HTR-8/SVneo (cell line): ENCODE data around the gene M1AP.

Experiments
- DNase-seq: peaks from one replicate; pipeline ENCODE4 v3.0.0; 2011; ENCODE audit warnings: low spot score, mixed read lengths; ENCODE audit not compliant: insufficient read length
- FAIRE-seq: peaks from 2 replicates; lab custom pipeline; 2011; peaks lifted over from hg19 to GRCh38; lab: Jason Lieb, UNC

M1AP gene, protein sequence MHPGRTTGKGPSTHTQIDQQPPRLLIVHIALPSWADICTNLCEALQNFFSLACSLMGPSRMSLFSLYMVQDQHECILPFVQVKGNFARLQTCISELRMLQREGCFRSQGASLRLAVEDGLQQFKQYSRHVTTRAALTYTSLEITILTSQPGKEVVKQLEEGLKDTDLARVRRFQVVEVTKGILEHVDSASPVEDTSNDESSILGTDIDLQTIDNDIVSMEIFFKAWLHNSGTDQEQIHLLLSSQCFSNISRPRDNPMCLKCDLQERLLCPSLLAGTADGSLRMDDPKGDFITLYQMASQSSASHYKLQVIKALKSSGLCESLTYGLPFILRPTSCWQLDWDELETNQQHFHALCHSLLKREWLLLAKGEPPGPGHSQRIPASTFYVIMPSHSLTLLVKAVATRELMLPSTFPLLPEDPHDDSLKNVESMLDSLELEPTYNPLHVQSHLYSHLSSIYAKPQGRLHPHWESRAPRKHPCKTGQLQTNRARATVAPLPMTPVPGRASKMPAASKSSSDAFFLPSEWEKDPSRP

DNA sequence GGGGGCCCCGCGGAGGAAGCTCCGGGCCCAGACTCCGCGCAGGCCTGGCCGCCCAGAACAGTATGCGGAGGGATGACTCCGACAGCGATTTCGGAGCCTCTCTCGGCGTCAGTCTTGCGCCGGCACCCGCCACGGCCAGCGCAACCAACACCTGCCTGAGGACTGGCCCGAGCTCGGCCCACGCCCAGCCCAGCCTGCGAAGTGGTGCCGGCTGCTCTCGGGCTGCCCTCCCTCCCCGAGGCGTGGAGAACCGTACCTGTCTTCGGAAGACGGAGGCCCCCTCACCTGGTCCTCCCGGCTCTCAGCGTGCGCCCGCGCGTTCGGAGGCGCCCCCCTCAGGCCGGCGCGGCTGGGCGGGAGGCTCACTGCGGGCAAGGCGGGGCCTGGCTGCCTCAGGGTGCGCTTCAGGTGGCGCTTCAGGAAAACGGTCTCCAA lies at the start of gene M1AP:
Gene M1AP, minus strand, starts transcription at position 322 of the 435 bp plus-strand sequence. CDS start 8,055 bp downstream, outside the sequence.
- DNase-seq (no peak), FAIRE-seq (no peak)

DNA sequence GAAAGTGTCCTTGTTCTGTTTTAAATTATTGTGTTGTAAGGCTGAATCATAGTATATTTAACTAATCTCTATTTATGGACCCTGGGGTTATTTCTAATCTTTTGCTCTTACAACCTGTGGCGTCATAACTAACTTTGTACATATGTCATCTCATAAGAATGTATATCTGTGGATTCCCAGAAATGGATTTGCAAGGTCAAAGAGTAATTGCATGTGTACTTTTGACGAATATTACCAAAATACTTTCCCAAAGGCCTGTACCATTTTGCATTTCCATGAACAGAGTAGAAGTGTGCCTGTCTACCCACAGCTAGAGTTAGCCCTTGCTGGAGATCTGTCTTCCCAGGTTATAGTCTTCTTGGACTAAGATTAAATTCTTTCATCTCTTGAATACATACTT lies 48.7 kb upstream of the M1AP start:
- DNase-seq (no peak), FAIRE-seq (no peak)

DNA sequence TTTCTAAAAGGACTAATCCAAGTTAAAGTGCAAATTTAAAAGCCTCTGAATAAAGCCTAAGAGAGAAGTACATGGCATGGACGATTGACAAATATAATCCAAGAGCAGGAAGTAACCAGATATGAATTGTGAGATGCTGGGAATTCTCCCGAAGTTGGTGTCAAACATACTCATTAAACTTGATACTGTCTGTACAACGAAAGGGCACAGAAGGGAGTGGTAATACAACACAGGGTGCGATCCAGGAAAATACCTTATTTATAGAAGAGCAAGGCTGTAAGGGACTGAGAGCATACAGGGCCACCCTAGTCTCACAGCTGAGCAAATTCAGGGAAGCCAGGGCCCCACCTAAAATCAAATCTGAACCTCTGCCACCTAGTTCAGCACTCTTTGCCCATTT lies 47.5 kb upstream of the M1AP start:
- DNase-seq: no peak
- FAIRE-seq: no peak

DNA sequence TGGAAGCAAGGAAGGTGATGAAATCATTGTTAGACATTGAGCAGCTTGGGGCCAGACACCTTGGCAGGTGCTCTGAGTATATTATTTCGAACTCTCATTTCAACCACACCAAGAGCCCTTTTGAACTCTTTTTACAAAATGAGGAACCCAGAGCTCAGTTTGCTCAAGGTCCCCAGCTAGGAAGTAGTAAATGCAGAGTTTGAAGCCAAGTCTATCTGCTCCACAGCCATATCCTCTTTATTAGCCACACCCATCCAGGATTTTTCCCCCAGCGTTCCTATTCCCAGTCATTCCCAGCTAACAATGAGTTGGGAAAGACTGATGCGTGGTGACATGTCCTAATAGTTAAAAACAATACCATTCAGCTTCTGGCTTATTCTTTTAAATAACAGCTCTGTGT lies 46.2 kb upstream of the M1AP start:
- DNase-seq (no peak), FAIRE-seq (no peak)

DNA sequence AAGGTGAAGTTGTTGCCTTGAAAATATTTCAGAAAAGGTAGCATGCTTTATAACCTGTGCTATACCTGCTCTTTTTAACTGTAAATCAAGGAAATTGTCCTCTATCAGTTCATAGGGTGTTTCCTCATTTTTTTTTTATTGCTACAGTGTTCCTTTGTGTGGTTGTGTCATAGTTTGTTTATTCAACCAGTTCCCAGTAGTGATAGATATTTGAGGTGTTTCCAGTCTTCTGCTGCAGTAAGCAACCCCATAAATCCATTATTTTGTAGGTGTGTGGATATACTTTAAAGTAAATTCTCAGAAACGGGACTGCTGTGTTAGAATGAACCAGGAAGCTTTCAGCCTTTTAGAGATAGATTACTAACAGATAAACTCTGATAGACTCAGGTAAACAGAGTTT lies 45.5 kb upstream of the M1AP start:
- FAIRE-seq (no peak), DNase-seq (no peak)

DNA sequence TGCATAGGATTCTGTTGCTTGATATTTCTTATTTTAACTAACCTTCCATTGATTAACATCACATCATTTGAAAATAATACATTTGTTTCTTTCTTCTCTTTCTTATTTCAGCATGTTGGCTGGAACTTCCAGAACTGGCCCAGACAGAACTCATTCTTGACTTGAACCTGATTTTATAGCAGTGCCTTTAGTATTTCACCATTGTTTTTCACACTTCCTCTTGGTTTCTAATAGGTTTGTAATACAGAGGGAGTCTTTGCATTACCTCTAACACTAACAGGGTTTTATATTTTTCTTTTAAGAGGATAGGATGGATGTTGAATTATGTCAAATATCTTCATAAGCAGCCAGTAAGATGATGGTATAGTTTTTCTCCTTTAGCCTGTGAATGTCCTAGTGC lies 45.1 kb upstream of the M1AP start:
- FAIRE-seq (no peak), DNase-seq (no peak)

DNA sequence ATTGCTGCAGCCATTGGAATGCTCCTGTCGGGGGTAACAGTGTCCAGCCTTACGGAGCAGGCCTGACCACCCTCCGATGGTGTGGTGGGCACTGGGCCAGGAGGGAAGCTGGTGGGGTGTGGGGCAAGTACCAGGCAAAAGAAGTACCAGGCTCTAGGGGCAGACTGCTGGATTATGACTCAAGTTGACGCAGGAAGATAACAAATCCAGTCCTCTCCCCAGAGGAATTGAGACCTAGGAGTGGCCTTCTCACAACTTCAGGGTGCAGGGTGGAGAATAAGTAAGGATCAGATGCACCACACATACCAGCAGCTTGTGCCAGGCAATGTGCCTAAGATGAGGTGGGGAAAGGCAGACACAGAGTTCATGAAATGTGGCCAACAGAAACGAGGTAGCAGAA lies 43.8 kb upstream of the M1AP start:
- FAIRE-seq: no peak
- DNase-seq: no peak

DNA sequence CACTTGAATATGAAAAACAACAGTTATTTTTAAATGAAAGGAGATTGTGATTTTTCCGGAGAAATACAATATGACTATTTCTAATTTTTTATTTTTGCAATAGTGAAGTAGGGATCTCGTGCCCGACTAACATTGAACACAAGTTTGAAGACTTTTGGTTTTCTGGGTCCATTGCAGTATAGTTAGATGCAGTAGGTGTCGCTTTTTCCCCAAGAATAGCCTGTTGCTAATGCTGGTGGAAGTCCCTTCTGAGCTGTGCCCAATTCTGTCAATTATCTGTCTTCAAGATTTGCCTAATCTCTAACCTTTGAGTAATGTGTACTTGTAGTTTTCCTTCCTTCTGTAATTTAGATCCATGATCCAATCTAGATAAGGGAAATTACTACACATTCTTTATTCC lies 42.4 kb upstream of the M1AP start:
- DNase-seq: peak; percentile 71
- no peak for FAIRE-seq

DNA sequence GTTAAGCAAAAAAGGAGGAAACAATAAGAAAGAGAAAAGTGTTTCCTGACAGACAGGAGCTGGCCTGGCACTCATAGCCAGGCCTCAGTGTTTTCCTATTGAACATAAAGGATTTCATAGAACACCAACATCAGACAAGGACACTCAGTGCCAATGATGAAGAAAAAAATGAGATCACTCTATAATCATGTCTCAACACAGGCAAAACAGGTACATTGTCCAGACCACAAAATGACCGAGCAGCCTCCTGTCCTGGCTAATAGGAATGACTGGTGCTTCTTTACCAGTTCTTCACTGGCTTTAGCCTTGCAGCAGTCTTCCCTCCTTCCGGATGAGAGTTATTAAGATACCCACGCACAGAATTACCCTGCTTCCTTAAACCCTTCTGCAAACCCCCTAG lies 41.5 kb upstream of the M1AP start:
- no peak for DNase-seq
- no peak for FAIRE-seq

DNA sequence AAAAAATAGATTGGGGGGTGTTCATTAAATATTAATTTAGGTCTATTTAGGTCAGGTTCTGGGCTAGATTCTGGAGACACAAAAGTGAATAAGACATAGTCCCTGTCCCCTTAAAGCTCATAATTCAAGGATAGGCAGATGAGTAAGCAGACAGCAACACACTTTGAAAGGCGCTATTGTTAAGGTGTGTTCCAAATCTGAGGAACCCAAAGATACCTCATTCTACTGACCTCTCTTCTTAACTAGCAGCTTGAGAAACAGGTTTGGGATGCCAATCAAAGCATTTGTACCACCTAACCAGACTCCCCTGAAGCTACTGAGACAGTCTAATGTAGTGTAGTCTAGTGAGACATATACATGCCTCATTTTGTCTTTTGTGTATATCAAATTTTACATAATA lies 40.8 kb upstream of the M1AP start:
- DNase-seq: no peak
- FAIRE-seq: no peak

DNA sequence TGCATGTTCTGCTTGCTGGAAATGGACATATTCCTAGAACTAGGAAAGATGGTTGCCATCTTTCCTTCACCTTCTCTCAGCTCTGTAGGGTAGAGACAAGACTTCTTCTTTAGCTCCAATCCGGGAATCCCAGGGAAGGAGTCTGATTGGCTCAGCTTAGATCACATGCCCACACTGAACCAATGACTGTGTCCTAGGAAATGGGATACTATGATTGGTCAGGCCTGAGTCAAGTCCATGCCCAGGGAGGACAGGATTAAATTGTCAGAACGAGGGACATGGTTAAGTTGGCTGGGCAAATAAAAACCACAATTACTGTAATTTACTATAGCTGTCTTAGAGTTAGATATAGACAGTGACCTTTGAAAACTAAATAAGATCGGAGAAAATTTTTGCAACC lies 37.3 kb upstream of the M1AP start:
- no peak for DNase-seq
- no peak for FAIRE-seq

DNA sequence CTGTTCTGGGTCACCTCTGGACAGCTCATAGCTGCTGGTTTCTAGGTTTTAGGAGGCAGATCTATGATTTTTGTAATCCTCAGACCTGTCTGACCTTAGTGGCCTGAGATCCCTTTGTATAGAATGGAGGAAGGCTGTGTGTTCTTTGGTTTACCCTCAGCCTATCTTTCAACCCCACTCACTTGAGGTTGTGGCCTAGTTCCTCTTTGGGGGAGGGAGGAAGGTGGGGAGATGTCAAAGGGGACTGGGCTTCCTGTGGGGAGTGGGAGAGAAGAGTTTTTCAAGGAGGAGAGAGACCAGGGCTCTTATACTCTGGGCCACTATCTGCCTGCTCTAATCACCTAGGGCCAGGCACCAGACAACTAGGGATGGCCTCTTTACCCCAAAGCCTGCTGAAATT lies 34.4 kb upstream of the M1AP start:
- no peak for FAIRE-seq
- no peak for DNase-seq

DNA sequence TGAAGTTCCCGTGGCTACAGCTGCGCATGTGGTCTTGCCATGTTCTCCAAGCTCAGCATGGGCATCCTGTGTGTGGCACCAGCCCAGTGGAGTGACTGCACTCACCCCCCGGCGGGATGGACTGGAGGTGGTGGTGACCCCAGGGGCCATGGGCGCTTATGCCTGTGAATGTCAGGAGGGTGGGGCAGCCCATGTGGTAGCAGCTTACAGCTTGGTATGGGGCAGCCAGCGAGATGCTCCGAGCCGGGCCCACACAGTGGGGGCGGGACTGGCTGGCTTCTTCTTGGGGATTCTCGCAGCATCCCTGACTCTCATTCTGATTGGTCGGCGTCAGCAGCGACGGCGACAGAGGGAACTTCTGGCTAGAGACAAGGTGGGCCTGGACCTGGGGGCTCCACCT lies 31.5 kb upstream of the M1AP start:
- no peak for DNase-seq
- no peak for FAIRE-seq

DNA sequence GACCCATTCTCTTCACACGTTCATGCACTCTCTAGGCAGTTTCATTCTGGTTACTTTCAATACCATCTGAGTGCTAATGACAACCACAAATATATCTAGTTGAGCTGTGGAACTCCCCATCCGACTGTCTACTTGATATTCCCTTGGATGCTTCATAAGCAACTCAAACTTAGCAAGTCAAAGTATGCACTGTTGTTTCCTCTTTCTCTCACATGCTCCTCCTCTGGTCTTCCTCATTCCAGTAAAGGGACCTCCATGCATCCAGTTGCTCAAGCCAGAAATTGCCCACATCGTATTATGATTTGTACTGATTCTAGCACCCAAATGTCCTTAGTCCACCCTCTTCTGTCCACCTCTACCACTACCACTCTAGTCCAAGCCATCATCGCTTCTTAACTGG lies 28.2 kb upstream of the M1AP start:
- no peak for DNase-seq
- FAIRE-seq: no peak

DNA sequence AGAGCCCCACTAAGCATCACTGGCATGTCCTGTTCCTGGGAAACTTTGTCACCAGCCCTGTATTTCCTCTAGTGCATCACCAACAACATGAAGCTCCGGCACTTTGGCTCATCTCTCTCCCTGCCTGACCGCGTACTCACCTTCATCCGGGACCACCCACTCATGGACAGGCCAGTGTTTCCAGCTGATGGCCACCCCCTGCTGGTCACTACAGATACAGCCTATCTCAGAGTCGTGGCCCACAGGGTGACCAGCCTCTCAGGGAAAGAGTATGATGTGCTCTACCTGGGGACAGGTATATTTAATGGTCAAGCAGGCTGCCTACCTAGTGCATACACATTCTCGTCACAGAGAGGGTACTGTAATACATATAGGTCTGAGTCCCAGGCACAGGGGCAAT lies 27.0 kb upstream of the M1AP start:
- FAIRE-seq (no peak), DNase-seq (no peak)

DNA sequence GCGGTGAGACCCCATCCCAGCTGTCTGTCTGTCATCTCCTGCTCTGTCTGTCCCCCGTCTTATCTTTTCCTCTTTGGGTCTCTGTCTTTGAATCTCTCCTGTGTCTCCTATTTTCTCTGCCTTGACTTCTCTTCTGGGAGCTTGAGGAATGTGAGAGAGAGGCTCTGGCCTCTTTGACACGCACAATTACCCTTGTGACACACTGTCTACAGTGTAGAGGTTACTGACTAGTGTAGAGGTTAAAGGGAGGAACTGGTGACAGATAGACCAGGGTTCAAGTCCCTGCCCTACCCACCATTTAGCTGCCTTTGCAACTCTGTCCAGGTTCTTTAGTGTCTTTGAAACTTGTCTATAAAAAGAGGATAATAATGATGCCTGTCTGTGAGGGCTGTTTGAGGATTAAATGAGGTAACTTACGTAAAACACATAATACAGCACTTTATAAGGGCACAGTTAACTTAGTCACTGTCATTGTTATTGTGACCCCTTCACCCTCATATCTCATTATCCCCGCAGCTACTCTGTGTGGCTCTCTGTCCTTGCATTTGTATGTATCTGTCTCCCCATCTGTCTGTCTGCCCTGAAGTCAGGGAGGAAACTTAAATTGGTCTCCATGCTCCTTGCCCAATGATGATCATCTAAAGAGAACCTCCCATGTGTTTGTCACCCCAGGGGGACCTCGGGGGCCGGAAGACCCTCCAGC lies 25.8 kb upstream of the M1AP start:
- DNase-seq (no peak), FAIRE-seq (no peak)

DNA sequence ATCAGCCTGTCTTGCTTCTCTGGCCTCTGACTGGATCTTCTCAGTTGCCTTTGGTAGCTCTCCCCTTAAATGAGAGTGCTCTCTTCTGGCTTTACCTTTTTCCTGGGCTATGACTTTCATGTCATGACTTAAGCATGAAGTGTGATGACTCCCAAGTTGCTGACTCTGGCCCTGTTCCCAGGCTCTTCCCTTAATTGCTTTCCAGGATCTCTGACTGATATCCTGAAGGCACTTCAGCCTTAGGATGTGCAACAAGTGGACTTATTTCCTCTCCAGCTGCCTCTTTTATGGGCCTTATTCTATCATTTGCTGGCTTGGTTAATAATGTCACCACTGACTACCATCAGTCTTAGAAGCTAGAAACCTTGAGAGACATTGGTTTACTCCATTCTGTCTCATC lies 23.3 kb upstream of the M1AP start:
- DNase-seq: no peak
- no peak for FAIRE-seq

DNA sequence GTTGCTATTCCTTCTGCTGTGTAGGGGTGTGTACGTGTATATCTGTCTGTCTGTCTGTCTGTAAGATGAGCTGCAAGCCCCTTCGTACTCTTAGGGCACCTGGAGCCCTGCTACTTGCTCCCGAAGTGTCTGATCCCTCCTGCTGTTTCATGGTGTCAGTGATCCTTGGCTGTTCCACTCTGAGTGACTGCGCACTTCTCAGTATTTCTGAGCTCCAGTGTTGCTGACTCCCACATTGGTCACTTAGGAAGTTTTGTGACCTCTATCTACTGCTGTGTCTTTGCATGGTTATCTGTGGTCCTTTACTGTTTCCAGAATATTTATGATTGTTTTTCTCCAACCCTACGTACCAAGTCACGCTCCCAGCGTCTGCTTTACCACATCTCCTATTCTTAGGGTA lies 22.1 kb upstream of the M1AP start:
- no peak for DNase-seq
- no peak for FAIRE-seq

DNA sequence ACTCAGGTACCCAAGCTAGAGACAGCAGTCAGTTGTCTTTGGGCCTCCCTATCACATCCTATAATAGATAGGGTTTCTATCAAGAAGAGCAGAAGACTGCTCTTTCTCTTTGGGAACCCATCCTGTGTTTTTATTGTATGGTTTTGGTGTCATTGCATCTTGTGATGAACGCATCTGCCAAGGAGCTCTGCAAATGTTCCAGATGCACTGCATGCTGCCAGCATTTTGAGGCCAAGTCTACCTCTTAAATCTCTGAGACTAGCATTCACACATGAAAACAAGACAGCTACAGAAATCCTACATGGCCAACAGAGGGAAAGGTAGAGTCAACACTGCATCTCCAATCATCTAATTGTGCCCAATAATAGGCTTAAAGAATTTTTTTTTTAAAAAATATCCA lies 20.0 kb upstream of the M1AP start:
- no peak for FAIRE-seq
- DNase-seq: no peak

DNA sequence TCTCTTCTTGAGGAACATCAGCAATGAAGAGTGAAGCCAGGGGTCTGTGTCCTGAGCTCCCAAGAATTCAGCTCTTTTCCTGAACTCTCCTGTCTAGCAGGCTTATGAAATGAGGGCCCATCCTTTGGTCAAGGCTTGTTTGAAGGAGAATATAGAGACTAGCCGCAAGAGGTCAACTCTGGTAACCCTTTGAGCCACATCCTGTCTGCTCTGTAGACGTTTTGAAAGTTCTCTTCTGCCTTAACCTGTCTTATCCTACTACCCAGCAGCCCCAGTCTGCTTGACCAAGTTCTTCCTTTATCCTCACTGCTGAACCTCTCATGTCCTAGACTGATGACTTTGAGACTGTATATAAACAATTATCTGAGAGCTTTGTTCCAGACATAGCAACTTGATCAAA lies 11.3 kb upstream of the M1AP start:
- DNase-seq (no peak), FAIRE-seq (no peak)

DNA sequence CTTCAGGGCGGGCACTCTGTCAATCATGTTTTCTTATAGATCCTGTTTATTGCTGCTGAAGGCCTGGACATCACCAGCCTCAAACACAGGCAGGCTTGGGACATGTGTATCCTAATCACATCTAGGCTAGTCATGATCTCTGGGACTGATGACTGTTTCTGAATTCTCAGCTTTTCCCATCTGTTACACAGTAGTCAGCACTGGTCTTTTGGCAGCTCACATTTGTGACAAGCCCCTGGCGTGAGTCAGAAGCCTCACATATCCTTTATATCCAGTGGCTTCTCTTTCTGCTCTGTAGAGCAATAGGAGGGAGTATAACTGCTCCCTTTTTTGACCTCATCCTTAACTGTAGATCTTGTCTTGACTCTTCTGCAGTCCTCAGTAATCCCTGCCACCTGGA lies 10.4 kb upstream of the M1AP start:
- FAIRE-seq (no peak), DNase-seq (no peak)

DNA sequence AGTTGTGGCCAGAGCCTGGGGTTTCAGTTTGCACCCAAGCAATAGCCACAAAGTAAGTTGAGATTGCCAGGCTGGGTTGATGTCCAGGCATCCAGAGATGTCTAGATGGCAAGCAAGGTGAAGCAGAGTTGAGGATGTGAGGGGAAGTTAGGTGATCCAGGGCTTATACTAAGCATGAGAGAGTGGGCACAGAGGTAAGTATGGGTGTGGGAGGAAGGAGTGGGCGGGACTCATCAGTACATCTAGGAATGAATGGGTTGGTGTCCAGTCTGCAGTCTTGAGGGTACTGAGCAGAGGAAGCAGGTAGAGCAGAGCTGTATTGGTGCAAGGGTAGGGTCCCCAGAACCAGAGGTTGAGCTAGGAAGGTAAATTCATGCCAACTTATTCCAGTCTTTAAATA lies 7.4 kb upstream of the M1AP start:
- FAIRE-seq: no peak
- DNase-seq: no peak
